ENCODE measurements around the gene VSTM4. TPM values are rescaled to one million over a fixed set of nuclear protein-coding genes. Genes with fewer than 3 reads are reported as not detected.

The VSTM4 gene
- total RNA-seq, 2 donors from 2014 or later: 1.2 to 3.1 TPM

DNA sequence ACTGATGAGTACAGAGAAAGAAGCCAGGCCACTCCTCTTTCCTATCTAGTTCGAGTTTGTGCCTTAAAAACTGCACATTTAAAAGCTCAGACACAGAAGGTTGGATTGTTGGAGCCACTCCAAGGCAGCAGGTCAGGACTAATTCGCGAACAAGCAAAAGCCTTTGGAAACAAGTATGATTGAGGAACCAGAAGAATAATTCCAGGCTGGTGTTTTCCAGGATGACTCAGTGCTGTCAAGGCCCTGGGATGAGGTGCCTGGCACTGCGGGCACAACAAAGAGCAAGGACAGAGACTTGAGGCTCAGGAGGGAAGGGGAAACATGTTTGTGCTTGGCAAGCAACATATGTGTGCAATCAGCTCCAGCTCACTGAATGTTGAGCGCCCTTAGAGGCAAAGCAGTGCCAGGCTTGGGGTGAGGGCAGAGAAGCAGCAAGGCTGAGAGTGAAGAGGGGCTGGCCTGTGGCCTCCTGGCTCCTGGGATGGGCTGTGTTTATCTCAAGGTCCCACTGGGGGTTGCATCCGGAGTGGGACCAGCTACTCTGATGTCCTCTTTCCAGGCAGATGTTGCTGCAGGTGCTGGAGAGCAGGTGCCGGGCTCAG is 44.1 kb downstream of the VSTM4 start:
- no peak overlapping the region for H3K27ac ChIP-seq
- no peaks in the 10 kb centered on the region for H3K4me1 ChIP-seq
- H3K9me3 ChIP-seq: no peaks in the 10 kb centered on the region
- intact Hi-C loops (cut with DNase I): no loop called here
- no peaks in the 10 kb centered on the region for H3K27me3 ChIP-seq
- H3K36me3 ChIP-seq: no peaks in the 10 kb centered on the region
- TF ChIP-seq, protein P1, sequence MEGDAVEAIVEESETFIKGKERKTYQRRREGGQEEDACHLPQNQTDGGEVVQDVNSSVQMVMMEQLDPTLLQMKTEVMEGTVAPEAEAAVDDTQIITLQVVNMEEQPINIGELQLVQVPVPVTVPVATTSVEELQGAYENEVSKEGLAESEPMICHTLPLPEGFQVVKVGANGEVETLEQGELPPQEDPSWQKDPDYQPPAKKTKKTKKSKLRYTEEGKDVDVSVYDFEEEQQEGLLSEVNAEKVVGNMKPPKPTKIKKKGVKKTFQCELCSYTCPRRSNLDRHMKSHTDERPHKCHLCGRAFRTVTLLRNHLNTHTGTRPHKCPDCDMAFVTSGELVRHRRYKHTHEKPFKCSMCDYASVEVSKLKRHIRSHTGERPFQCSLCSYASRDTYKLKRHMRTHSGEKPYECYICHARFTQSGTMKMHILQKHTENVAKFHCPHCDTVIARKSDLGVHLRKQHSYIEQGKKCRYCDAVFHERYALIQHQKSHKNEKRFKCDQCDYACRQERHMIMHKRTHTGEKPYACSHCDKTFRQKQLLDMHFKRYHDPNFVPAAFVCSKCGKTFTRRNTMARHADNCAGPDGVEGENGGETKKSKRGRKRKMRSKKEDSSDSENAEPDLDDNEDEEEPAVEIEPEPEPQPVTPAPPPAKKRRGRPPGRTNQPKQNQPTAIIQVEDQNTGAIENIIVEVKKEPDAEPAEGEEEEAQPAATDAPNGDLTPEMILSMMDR (IDR thresholded peaks at IDR 0.05): no peak
- no peak overlapping the region for H3K9ac ChIP-seq (ENCODE audit: low read depth in 2 of 2, low read length in 2 of 2)
- no peak overlapping the region for H3K4me3 ChIP-seq
- peak; percentile 1 for DNase-seq

DNA sequence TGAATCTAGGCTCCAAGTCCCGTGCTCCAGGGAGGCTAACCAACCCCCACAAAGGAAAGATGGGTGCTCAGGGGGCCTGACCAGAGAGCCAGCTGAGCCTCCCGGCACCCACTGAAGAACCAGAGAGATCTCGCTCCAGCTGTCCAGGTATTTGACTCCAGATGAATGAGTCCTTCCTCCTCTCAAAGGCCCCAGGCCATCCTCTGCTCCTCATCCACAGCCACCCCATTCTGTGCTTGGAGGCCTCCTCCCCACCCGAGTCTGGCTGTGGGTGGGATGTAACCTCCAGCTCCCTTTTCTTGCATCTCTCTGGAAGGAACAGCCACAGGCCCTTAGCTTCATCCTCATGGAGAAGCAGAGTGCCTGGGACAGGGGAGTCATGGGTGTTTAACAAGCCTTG is 44.6 kb downstream of the VSTM4 start:
- H3K4me3 ChIP-seq: no peak overlapping the region
- no peaks in the 10 kb centered on the region for H3K4me1 ChIP-seq
- H3K9ac ChIP-seq (ENCODE audit: low read depth in 2 of 2, low read length in 2 of 2): no peak overlapping the region
- intact Hi-C loops (cut with DNase I): no loop called here
- H3K36me3 ChIP-seq: no peaks in the 10 kb centered on the region
- DNase-seq: peak; percentile 9
- H3K9me3 ChIP-seq: no peaks in the 10 kb centered on the region
- no peaks in the 10 kb centered on the region for H3K27me3 ChIP-seq
- TF ChIP-seq, protein P1 (IDR thresholded peaks at IDR 0.05): no peak
- H3K27ac ChIP-seq: no peak overlapping the region

DNA sequence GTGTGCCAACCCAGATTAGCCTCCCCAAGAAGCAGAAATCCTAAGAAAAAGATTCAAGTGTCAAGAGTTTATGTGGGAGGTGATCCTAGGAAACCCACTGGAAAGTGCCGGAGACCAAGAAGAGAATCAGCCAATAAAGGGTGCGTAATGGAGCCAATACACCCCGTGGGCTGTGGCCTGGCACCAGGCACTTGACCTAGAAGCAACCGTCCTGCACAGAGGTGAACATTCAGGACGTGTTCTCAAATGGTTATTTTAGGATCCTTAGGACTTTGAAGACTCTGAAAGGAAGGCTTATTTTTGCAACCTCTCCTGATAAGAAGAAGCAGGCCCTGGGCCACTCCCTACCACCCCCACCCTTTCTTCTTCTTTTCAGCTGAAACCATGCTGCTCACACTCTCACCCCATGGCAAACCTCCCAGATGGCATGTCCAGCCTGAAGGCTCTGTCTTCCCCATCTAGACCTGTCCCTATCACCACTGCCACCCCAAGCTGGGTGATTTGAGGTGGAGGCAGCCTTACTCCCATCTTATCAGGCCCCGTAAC is 46.6 kb downstream of the VSTM4 start:
- no peaks in the 10 kb centered on the region for H3K9me3 ChIP-seq
- TF ChIP-seq, protein P1 (IDR thresholded peaks at IDR 0.05): no peak
- DNase-seq: no peak
- no peaks in the 10 kb centered on the region for H3K4me1 ChIP-seq
- intact Hi-C loops (cut with DNase I): no loop called here
- H3K27ac ChIP-seq: no peak overlapping the region
- no peak overlapping the region for H3K9ac ChIP-seq (ENCODE audit: low read depth in 2 of 2, low read length in 2 of 2)
- no peaks in the 10 kb centered on the region for H3K27me3 ChIP-seq
- no peaks in the 10 kb centered on the region for H3K36me3 ChIP-seq
- no peak overlapping the region for H3K4me3 ChIP-seq

DNA sequence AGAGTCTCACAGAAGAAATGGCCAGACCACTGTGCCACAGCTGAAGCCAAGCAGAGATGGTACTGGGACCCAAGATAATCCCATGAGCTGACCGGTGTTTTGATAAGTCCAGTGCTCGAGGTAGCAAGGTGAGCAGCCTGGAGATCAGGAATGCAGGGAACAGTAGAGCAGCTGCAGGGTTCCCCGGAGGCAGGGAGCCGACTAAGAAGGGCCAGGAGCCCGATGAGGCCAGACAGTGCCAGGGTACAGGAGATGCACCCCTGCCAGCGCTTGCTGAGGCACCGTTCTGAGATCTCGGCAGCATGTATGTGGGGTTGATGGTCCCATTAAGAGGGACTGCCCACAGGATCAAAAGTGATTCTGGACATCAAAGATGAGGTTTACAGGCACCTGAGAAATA is 47.1 kb downstream of the VSTM4 start:
- H3K36me3 ChIP-seq: no peaks in the 10 kb centered on the region
- H3K4me1 ChIP-seq: no peaks in the 10 kb centered on the region
- no peaks in the 10 kb centered on the region for H3K27me3 ChIP-seq
- TF ChIP-seq, protein P1 (IDR thresholded peaks at IDR 0.05): no peak
- no peak overlapping the region for H3K4me3 ChIP-seq
- no peak overlapping the region for H3K9ac ChIP-seq (ENCODE audit: low read depth in 2 of 2, low read length in 2 of 2)
- H3K9me3 ChIP-seq: no peaks in the 10 kb centered on the region
- no peak for DNase-seq
- intact Hi-C loops (cut with DNase I): no loop called here
- no peak overlapping the region for H3K27ac ChIP-seq

DNA sequence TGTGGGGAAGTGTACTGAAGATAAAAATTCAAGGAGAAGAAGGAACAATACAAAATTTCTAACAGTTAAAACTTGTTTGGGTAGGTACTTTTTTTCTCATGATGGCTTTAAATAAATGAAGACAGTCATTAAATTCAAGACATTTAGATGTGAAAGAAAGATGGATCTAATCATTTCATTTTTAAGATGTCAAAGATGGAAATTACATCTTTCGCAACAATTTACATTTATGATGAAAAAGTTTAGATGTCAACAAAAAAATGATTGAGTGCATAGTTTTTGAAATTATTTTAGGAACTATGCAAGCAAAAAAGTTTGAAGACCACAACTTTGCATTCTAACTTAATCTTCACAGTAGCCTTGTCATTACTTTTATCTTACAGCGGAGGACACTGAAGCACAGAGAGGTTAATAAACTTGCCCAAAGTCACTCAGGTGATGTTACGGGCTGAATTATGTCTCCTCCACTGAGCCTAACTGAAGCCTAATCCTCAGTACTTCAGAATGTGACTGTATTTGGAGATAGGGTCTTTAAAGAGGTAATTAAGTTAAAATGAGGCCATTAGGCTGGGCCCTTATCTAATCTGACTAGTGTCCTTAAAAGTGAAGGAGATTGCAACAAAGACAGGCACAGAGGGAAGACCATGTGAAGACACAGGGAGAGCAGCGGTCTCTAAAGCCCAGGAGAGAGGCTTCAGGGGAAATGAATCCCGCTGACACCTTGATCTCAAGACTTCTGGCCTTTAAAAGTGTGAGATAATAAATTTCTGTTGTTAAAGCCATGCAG is 48.2 kb downstream of the VSTM4 start:
- Histone ChIP-seq H3K9me3 (no peaks in the 10 kb centered on the region), H3K4me3 (no peak overlapping the region), H3K4me1 (no peaks in the 10 kb centered on the region), H3K27ac (no peak overlapping the region), H3K27me3 (no peaks in the 10 kb centered on the region), H3K36me3 (no peaks in the 10 kb centered on the region), H3K9ac (ENCODE audit: low read depth in 2 of 2, low read length in 2 of 2) (no peak overlapping the region)
- no peak for DNase-seq
- intact Hi-C loops (cut with DNase I): no loop called here
- TF ChIP-seq, protein P1 (IDR thresholded peaks at IDR 0.05): no peak
